Upper lobe of right lung (tissue), 1 donor: ENCODE results near the gene DNAAF8. TPM values are rescaled to one million over a fixed set of nuclear protein-coding genes. Genes with fewer than 3 reads are reported as not detected.

Source experiments
- ATAC-seq: fragments of 200-7000 bp; cut with Tn5 transposase; one replicate; pipeline ENCODE4 v1.9.1; 2020; ENCODE audit warnings: mild to moderate bottlenecking, moderate library complexity
- DNase-seq: peaks from one replicate; pipeline ENCODE4 v3.0.0-alpha.2; 2020
- H3K27ac ChIP-seq: fragments of 200-600 bp; one replicate; pipeline ENCODE4 v1.8.0; 2022
- H3K27me3 ChIP-seq: fragments of 200-600 bp; one replicate; pipeline ENCODE4 v1.8.0; 2022; ENCODE audit warnings: mild to moderate bottlenecking
- H3K36me3 ChIP-seq: fragments of 200-600 bp; one replicate; pipeline ENCODE4 v1.8.0; 2022
- H3K4me1 ChIP-seq: fragments of 200-600 bp; one replicate; pipeline ENCODE4 v1.8.0; 2022
- H3K4me3 ChIP-seq: fragments of 200-600 bp; one replicate; pipeline ENCODE4 v1.8.0; 2022; ENCODE audit warnings: mild to moderate bottlenecking
- H3K9me3 ChIP-seq: fragments of 200-600 bp; one replicate; pipeline ENCODE4 v1.8.0; 2022
- CTCF ChIP-seq: fragments of 200-600 bp; IDR thresholded peaks from one replicate; pipeline ENCODE4 v1.8.0; 2022; ENCODE audit warnings: antibody characterized with exemption
- intact Hi-C: fragments of 100-400 bp; cut with DNase I; formaldehyde crosslinking; loops from one replicate; pipeline ENCODE4 v1.11.0; 2022
- total RNA-seq: library from RNA; stranded (reverse); fragmentation: NEBNext Ultra II Directional; extraction: Animal tissue kit (Norgen Biotek cat#: 25700); gene quantifications from one replicate; pipeline ENCODE4 v1.2.1, GENCODE V29; 2021
- donor health status: DM: no; HTN: yes; CAD: no; lungs with severe emphysema.

The DNAAF8 gene
- total RNA-seq, 1 donor from 2014 or later = 0.58 TPM

- Histone ChIP-seq H3K27ac (no peak overlapping the region), H3K4me1 (peaks cover 17% of the 10 kb centered on the region), H3K4me3 (no peak overlapping the region), H3K27me3 (no peaks in the 10 kb centered on the region), H3K9me3 (no peaks in the 10 kb centered on the region), H3K36me3 (peaks cover 62% of the 10 kb centered on the region)
- ATAC-seq (no peak), DNase-seq (no peak)
- TF ChIP-seq CTCF = no peak
- intact Hi-C loops = no loop called here
Observed at GRCh38 chr16:4696905-4697847, 37.2 kb upstream of the DNAAF8 start.

- no peak for TF ChIP-seq CTCF
- no peaks in the 10 kb centered on the region for H3K9me3 ChIP-seq
- ATAC-seq (no peak), DNase-seq (no peak)
- intact Hi-C loops = no loop called here
- peaks cover 62% of the 10 kb centered on the region for H3K36me3 ChIP-seq
- no peaks in the 10 kb centered on the region for H3K27me3 ChIP-seq
- H3K4me3 ChIP-seq = no peak overlapping the region
- peaks cover 10% of the 10 kb centered on the region for H3K4me1 ChIP-seq
- no peak overlapping the region for H3K27ac ChIP-seq
Observed at GRCh38 chr16:4697848-4698291, 36.5 kb upstream of the DNAAF8 start.

GRCh38 chr16:4698321-4699045 is 35.9 kb upstream of the DNAAF8 start:
- H3K27me3 ChIP-seq = no peaks in the 10 kb centered on the region
- peaks cover 8% of the 10 kb centered on the region for H3K4me1 ChIP-seq
- no peaks in the 10 kb centered on the region for H3K9me3 ChIP-seq
- no peak overlapping the region for H3K27ac ChIP-seq
- H3K4me3 ChIP-seq = no peak overlapping the region
- ATAC-seq (no peak), DNase-seq (no peak)
- intact Hi-C loops = no loop called here
- no peak for TF ChIP-seq CTCF
- H3K36me3 ChIP-seq = peaks cover 62% of the 10 kb centered on the region

- TF ChIP-seq CTCF = no peak
- peaks cover 67% of the 10 kb centered on the region for H3K36me3 ChIP-seq
- intact Hi-C loops = no loop called here
Observed at GRCh38 chr16:4699046-4699556, 35.2 kb upstream of the DNAAF8 start.

GRCh38 chr16:4700380-4700996 is 33.8 kb upstream of the DNAAF8 start:
- no peaks in the 10 kb centered on the region for H3K9me3 ChIP-seq
- ATAC-seq (no peak), DNase-seq (no peak)
- H3K27ac ChIP-seq = no peak overlapping the region
- intact Hi-C loops = no loop called here
- no peaks in the 10 kb centered on the region for H3K4me1 ChIP-seq
- no peak for TF ChIP-seq CTCF
- H3K4me3 ChIP-seq = no peak overlapping the region
- H3K27me3 ChIP-seq = no peaks in the 10 kb centered on the region
- H3K36me3 ChIP-seq = peaks cover 72% of the 10 kb centered on the region

More at GRCh38 chr16:4699046-4699556, 35.2 kb upstream of the DNAAF8 start:
- Histone ChIP-seq H3K27ac (no peak overlapping the region), H3K4me1 (peaks cover 8% of the 10 kb centered on the region), H3K9me3 (no peaks in the 10 kb centered on the region), H3K27me3 (no peaks in the 10 kb centered on the region), H3K4me3 (no peak overlapping the region)
- ATAC-seq (no peak), DNase-seq (no peak)
